Measurements from ENCODE around the gene GOLGB1. TPM values are rescaled to one million over a fixed set of nuclear protein-coding genes. Genes with fewer than 3 reads are reported as not detected.
"Not testable (repeated sequence)": the region's sequence is repeated elsewhere in the genome, so short reads cannot be mapped to it uniquely, and the experiment has no call there.

Gene GOLGB1
- total RNA-seq (2014; rRNA removed; shearing (Covaris generic); ENCODE audit: low replicate concordance) = 9.7 and 19.3 TPM in 2 replicates

GRCh38 chr3:121749276-121750086, at the start of gene GOLGB1:
TSS of gene GOLGB1 (minus strand) at chr3:121749741. CDS start at chr3:121730971, 18,770 bp downstream.
- DNase-seq = peak; percentile 96
- Histone ChIP-seq H3K36me3 (peaks cover 5% of the 10 kb centered on the region), H3K27me3 (no peaks in the 10 kb centered on the region), H3K4me3 (peak within 1 kb of the TSS; percentile 90), H3K9me3 (no peaks in the 10 kb centered on the region)

- Histone ChIP-seq H3K27me3 (no peaks in the 10 kb centered on the region), H3K9me3 (no peaks in the 10 kb centered on the region), H3K4me3 (no peak overlapping the region), H3K36me3 (peaks cover 28% of the 10 kb centered on the region)
- DNase-seq = no peak
Measured at GRCh38 chr3:121796970-121797369, 47.4 kb upstream of the GOLGB1 start.

GRCh38 chr3:121794264-121794983, 44.9 kb upstream of the GOLGB1 start:
- Histone ChIP-seq H3K36me3 (peaks cover 33% of the 10 kb centered on the region), H3K27me3 (no peaks in the 10 kb centered on the region), H3K9me3 (no peaks in the 10 kb centered on the region), H3K4me3 (no peak overlapping the region)
- DNase-seq = no peak

GRCh38 chr3:121793078-121793477, 43.5 kb upstream of the GOLGB1 start:
- Histone ChIP-seq H3K36me3 (peaks cover 42% of the 10 kb centered on the region), H3K4me3 (no peak overlapping the region), H3K9me3 (no peaks in the 10 kb centered on the region), H3K27me3 (no peaks in the 10 kb centered on the region)
- no peak for DNase-seq

GRCh38 chr3:121786485-121786884, 36.9 kb upstream of the GOLGB1 start:
- DNase-seq = no peak
- peaks cover 60% of the 10 kb centered on the region for H3K36me3 ChIP-seq
- no peak overlapping the region for H3K4me3 ChIP-seq
- H3K9me3 ChIP-seq = no peaks in the 10 kb centered on the region
- no peaks in the 10 kb centered on the region for H3K27me3 ChIP-seq

- not testable (repeated sequence) for DNase-seq, H3K4me3 ChIP-seq, H3K27me3 ChIP-seq, H3K9me3 ChIP-seq
- H3K36me3 ChIP-seq = peaks cover 65% of the 10 kb centered on the region
Measured at GRCh38 chr3:121782784-121783183, 33.2 kb upstream of the GOLGB1 start.

GRCh38 chr3:121781611-121782010, 32.1 kb upstream of the GOLGB1 start:
- peaks cover 70% of the 10 kb centered on the region for H3K36me3 ChIP-seq
- no peak for DNase-seq
- H3K27me3 ChIP-seq = no peaks in the 10 kb centered on the region
- H3K9me3 ChIP-seq = no peaks in the 10 kb centered on the region
- no peak overlapping the region for H3K4me3 ChIP-seq

GRCh38 chr3:121775095-121775494, 25.6 kb upstream of the GOLGB1 start:
- not testable (repeated sequence) for H3K27me3 ChIP-seq, H3K4me3 ChIP-seq, H3K9me3 ChIP-seq, DNase-seq
- peaks cover 76% of the 10 kb centered on the region for H3K36me3 ChIP-seq

GRCh38 chr3:121769246-121769645, 19.7 kb upstream of the GOLGB1 start:
- DNase-seq = no peak
- H3K4me3 ChIP-seq = no peak overlapping the region
- no peaks in the 10 kb centered on the region for H3K27me3 ChIP-seq
- peaks cover 50% of the 10 kb centered on the region for H3K36me3 ChIP-seq
- no peaks in the 10 kb centered on the region for H3K9me3 ChIP-seq

GRCh38 chr3:121768452-121768851, 18.9 kb upstream of the GOLGB1 start:
- no peaks in the 10 kb centered on the region for H3K9me3 ChIP-seq
- H3K36me3 ChIP-seq = peaks cover 44% of the 10 kb centered on the region
- H3K27me3 ChIP-seq = no peaks in the 10 kb centered on the region; the same call in 1 of the 2 replicates
- no peak overlapping the region for H3K4me3 ChIP-seq
- no peak for DNase-seq

GRCh38 chr3:121759541-121760202, 10.1 kb upstream of the GOLGB1 start:
- DNase-seq = no peak
- no peaks in the 10 kb centered on the region for H3K36me3 ChIP-seq
- H3K9me3 ChIP-seq = no peaks in the 10 kb centered on the region
- peaks cover 6% of the 10 kb centered on the region for H3K27me3 ChIP-seq
- no peak overlapping the region for H3K4me3 ChIP-seq

- no peak overlapping the region for H3K4me3 ChIP-seq
- H3K36me3 ChIP-seq = no peaks in the 10 kb centered on the region
- no peaks in the 10 kb centered on the region for H3K9me3 ChIP-seq
- no peak for DNase-seq
- peaks cover 6% of the 10 kb centered on the region for H3K27me3 ChIP-seq
Measured at GRCh38 chr3:121758727-121759450, 9.3 kb upstream of the GOLGB1 start.

- H3K27me3 ChIP-seq = peaks cover 6% of the 10 kb centered on the region; the same call in 1 of the 2 replicates
- no peaks in the 10 kb centered on the region for H3K9me3 ChIP-seq
- no peak for DNase-seq
- H3K36me3 ChIP-seq = no peaks in the 10 kb centered on the region
- H3K4me3 ChIP-seq = no peak overlapping the region
Measured at GRCh38 chr3:121757812-121758545, 8.4 kb upstream of the GOLGB1 start.

GRCh38 chr3:121757087-121757811, 7.7 kb upstream of the GOLGB1 start:
- Histone ChIP-seq H3K9me3 (no peaks in the 10 kb centered on the region), H3K4me3 (no peak overlapping the region), H3K27me3 (0 out of 2 replicates have a peak, but pooled peaks cover 3% of the 10 kb centered on the region), H3K36me3 (no peaks in the 10 kb centered on the region)
- no peak for DNase-seq

GRCh38 chr3:121752772-121753171, 3.2 kb upstream of the GOLGB1 start:
- Histone ChIP-seq H3K36me3 (no peaks in the 10 kb centered on the region; the same call in 1 of the 2 replicates), H3K27me3 (0 out of 2 replicates have a peak, but pooled peaks cover 3% of the 10 kb centered on the region), H3K9me3 (no peaks in the 10 kb centered on the region), H3K4me3 (no peak overlapping the region)
- no peak for DNase-seq
